ENCODE results near the gene GRIK5. TPM values are rescaled to one million over a fixed set of nuclear protein-coding genes. Genes with fewer than 3 reads are reported as not detected.
A peak's percentile ranks its signal among the peaks of the same experiment; 100 is the strongest.
"Not testable (repeated sequence)": the region's sequence is repeated elsewhere in the genome, so short reads cannot be mapped to it uniquely, and the experiment has no call there.

Gene GRIK5
- total RNA-seq, 1 donor from 2014 or later: 0.37 TPM

DNA sequence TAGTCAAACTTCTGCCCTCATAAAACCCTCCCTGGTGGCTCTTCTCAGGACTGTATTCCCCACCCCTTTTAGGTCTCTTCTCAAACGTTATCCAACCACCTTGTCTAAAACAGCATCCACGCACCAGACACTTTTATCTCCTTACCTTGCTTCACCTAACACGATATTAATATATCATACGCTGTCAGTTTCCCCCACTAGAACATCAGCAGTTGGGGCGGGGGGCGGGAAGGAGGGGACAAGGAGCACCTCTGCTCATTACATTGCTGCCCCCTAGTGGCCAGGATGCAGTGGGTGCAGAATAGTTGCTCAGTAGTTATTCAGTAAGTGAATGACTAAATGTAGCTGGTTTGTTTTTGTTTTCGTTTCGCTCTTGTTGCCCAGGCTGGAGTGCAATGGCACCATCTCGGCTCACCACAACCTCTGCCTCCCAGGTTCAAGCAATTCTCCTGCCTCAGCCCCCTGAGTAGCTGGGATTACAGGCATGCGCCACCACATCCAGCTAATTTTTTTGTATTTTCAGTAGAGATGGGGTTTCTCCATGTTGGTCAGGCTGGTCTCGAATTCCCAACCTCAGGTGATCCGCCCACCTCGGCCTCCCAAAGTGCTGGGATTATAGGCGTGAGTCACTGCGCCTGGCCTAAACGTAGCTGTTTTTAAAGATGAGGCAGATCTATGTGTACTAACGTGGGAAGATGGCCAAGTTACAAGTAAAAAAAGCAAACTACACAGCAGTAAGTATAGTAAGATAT lies 35.2 kb downstream of the GRIK5 start:
- Mint-ChIP-seq H3K4me1 (ENCODE audit: low read depth) (peaks cover 12% of the 10 kb centered on the region), H3K27ac (ENCODE audit: unreplicated experiment) (peak overlapping the region; percentile 65)
- TF ChIP-seq, protein P1, sequence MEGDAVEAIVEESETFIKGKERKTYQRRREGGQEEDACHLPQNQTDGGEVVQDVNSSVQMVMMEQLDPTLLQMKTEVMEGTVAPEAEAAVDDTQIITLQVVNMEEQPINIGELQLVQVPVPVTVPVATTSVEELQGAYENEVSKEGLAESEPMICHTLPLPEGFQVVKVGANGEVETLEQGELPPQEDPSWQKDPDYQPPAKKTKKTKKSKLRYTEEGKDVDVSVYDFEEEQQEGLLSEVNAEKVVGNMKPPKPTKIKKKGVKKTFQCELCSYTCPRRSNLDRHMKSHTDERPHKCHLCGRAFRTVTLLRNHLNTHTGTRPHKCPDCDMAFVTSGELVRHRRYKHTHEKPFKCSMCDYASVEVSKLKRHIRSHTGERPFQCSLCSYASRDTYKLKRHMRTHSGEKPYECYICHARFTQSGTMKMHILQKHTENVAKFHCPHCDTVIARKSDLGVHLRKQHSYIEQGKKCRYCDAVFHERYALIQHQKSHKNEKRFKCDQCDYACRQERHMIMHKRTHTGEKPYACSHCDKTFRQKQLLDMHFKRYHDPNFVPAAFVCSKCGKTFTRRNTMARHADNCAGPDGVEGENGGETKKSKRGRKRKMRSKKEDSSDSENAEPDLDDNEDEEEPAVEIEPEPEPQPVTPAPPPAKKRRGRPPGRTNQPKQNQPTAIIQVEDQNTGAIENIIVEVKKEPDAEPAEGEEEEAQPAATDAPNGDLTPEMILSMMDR (IDR thresholded peaks at IDR 0.05): peak; percentile 98
- H3K36me3 Mint-ChIP-seq (ENCODE audit: low read depth); H3K4me3 Mint-ChIP-seq (ENCODE audit: unreplicated experiment); H3K27me3 Mint-ChIP-seq (ENCODE audit: low read depth); H3K9me3 Mint-ChIP-seq (ENCODE audit: low read depth); DNase-seq (ENCODE audit: low spot score): not testable (repeated sequence)

DNA sequence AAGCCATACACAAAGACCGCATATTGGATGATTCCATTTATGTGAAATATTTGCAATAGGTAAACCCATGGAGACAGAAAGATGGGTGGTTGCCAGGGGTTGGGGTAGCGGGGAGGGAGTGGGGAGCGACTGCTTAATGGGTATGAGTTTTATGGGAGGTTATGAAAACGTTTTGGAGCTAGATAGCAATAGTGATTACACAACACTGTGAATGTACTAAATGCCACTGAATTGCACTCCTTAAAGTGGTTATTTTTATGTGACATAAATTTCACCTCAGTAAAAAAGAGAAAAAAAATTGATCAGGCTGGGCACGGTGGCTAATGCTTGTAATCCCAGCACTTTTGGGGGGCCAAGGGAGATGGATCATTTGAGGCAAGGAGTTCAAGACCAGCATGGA lies 36.6 kb downstream of the GRIK5 start:
- Mint-ChIP-seq H3K27me3 (ENCODE audit: low read depth) (peaks cover 15% of the 10 kb centered on the region), H3K36me3 (ENCODE audit: low read depth) (no peaks in the 10 kb centered on the region), H3K9me3 (ENCODE audit: low read depth) (no peaks in the 10 kb centered on the region), H3K4me3 (ENCODE audit: unreplicated experiment) (no peak overlapping the region), H3K27ac (ENCODE audit: unreplicated experiment) (no peak overlapping the region), H3K4me1 (ENCODE audit: low read depth) (peaks cover 12% of the 10 kb centered on the region)
- TF ChIP-seq, protein P1 (IDR thresholded peaks at IDR 0.05): no peak
- no peak for DNase-seq (ENCODE audit: low spot score)

DNA sequence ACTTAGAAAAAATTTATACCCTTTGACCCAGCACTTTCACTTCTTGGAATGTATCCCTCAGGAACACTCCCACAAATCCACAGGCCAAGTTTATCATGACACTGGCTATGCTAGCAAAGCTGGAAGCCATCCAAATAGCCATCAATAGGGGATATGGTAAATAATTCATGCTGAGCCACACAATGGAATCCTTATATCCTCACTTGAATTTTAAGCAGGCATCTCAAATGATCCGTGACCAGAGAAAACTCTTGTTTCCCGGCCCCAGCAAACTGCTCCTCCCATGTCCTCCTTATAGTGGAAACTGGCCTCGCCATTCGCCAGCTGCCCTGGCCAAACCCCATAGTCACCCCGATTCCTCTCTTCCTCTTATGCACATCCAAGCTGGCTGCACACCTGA lies 37.6 kb downstream of the GRIK5 start:
- DNase-seq (ENCODE audit: low spot score): no peak
- no peaks in the 10 kb centered on the region for H3K9me3 Mint-ChIP-seq (ENCODE audit: low read depth)
- H3K27me3 Mint-ChIP-seq (ENCODE audit: low read depth): peaks cover 18% of the 10 kb centered on the region
- peaks cover 12% of the 10 kb centered on the region for H3K4me1 Mint-ChIP-seq (ENCODE audit: low read depth)
- TF ChIP-seq, protein P1 (IDR thresholded peaks at IDR 0.05): no peak
- H3K4me3 Mint-ChIP-seq (ENCODE audit: unreplicated experiment): no peak overlapping the region
- no peaks in the 10 kb centered on the region for H3K36me3 Mint-ChIP-seq (ENCODE audit: low read depth)
- H3K27ac Mint-ChIP-seq (ENCODE audit: unreplicated experiment): no peak overlapping the region

DNA sequence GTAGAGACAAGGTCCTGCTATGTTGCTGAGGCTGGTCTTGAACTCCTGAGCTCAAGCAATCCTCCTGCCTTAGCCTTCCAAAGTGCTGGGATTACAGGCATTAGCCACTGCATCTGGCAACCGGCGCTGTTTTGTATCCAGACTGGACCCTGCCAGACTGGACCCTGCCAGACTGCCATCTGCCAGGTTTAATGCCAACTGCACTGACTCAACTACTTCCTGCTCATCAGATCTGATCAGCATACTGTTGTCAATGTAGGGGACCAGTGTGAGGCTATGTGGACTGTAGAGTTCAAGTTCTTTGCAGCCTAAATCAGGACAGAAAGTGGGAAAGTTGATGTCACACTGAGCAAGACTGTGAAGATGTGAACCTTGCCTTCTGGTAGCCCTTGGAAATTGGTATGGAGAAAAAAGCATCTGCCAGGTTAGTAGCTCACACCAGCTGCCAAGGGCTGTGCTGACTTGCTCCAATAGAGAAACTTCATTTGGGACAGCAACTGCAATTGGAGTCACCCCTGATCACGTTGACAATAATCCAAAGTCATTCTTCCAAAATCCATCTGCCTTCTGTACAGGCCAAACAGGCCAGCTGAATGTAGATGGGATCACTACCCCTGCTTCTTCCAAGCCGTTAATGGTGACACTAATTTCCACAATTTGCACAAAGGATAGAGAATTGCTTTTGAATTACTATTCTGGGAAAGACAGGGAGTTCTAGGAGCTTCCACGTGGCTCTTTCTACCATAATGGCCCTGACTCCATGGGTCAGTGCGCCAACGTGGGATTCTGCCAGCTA lies 39.2 kb downstream of the GRIK5 start:
- H3K36me3 Mint-ChIP-seq (ENCODE audit: low read depth): no peaks in the 10 kb centered on the region
- H3K27ac Mint-ChIP-seq (ENCODE audit: unreplicated experiment): no peak overlapping the region
- H3K4me3 Mint-ChIP-seq (ENCODE audit: unreplicated experiment): no peak overlapping the region
- H3K4me1 Mint-ChIP-seq (ENCODE audit: low read depth): peaks cover 12% of the 10 kb centered on the region
- H3K27me3 Mint-ChIP-seq (ENCODE audit: low read depth): peaks cover 24% of the 10 kb centered on the region
- DNase-seq (ENCODE audit: low spot score): no peak
- no peaks in the 10 kb centered on the region for H3K9me3 Mint-ChIP-seq (ENCODE audit: low read depth)
- TF ChIP-seq, protein P1 (IDR thresholded peaks at IDR 0.05): no peak

DNA sequence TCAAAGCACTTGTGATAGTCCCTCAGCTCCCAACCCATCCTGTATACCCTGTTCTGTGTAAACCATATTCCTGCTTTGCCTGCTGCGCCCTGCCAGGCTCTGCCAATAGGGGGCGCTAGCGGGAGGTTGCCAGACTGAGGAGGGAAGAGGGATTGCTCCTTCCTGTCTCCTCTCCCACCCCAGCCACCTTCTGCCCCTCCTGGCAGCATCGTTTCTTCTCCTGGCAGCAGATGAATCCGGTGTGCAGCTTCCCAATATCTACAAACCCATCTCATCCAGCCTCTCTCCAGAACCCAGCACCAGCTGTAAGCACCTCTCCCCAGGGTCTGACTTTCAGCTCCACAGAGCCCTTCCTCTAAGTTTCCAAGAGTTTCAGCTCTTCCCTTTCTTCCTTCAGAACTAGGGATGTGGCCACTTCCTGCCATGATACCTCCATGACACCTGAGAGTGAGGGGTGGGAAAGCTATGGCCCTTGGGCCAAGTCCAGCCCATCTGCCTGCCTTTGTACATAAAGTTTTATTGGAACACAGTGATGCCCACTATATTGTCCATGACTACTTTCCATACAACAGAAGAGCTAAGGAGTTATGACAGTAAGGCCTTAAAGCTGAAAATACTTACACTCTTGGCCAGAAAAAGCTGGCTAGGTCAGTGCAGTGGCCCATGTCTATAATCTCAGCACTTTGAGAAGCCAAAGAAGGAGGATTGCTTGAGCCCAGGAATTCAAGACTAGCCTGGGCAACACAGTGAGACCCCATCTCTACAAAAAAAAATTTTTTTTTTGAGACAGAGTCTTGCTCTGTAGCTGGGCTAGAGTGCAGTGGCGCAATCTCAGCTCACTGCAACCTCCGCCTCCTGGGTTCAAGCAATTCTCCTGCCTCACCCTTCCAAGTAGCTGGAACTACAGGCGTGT lies 41.4 kb downstream of the GRIK5 start:
- TF ChIP-seq, protein P1 (IDR thresholded peaks at IDR 0.05): peak; percentile 67
- H3K27ac Mint-ChIP-seq (ENCODE audit: unreplicated experiment): no peak overlapping the region
- peaks cover 20% of the 10 kb centered on the region for H3K27me3 Mint-ChIP-seq (ENCODE audit: low read depth)
- no peaks in the 10 kb centered on the region for H3K36me3 Mint-ChIP-seq (ENCODE audit: low read depth)
- no peak for DNase-seq (ENCODE audit: low spot score)
- peaks cover 24% of the 10 kb centered on the region for H3K4me1 Mint-ChIP-seq (ENCODE audit: low read depth)
- H3K4me3 Mint-ChIP-seq (ENCODE audit: unreplicated experiment): no peak overlapping the region
- H3K9me3 Mint-ChIP-seq (ENCODE audit: low read depth): no peaks in the 10 kb centered on the region

All from chondrocyte (in vitro differentiated cells).